Neural progenitor cell (in vitro differentiated cells): Measurements from ENCODE around the gene SPANXN2. TPM values are rescaled to one million over a fixed set of nuclear protein-coding genes. Genes with fewer than 3 reads are reported as not detected.

ENCODE experiments used
- DNase-seq: peaks from one replicate; pipeline ENCODE4 v3.0.0-alpha.2; 2016; ENCODE audit warnings: low spot score
- H2AFZ ChIP-seq: fragments of 200-600 bp; sonication (generic); replicated peaks from 2 replicates; pipeline ENCODE4 v1.6.1; 2016; ENCODE audit warnings: antibody characterized with exemption
- H3F3A ChIP-seq: fragments of 200-600 bp; sonication (generic); 2 replicates; pipeline ENCODE4 v1.6.1; 2016; ENCODE audit warnings: antibody characterized with exemption, low read depth
- H3K27ac ChIP-seq: fragments of 200-600 bp; sonication (generic); 2 replicates; pipeline ENCODE4 v1.5.1; 2016; ENCODE audit warnings: mild to moderate bottlenecking
- H3K27me3 ChIP-seq: fragments of 200-600 bp; sonication (generic); 2 replicates; pipeline ENCODE4 v1.6.1; 2016; ENCODE audit warnings: mild to moderate bottlenecking, moderate library complexity
- H3K36me3 ChIP-seq: fragments of 200-600 bp; sonication (generic); 2 replicates; pipeline ENCODE4 v1.5.1; 2016
- H3K4me1 ChIP-seq: fragments of 200-600 bp; sonication (generic); 2 replicates; pipeline ENCODE4 v1.6.1; 2016; ENCODE audit warnings: mixed run types
- H3K4me2 ChIP-seq: fragments of 200-600 bp; sonication (generic); 2 replicates; pipeline ENCODE4 v1.6.1; 2016
- H3K4me3 ChIP-seq: fragments of 200-600 bp; sonication (generic); 2 replicates; pipeline ENCODE4 v1.5.1; 2016
- H3K79me2 ChIP-seq: fragments of 200-600 bp; sonication (generic); 2 replicates; pipeline ENCODE4 v1.6.1; 2016; ENCODE audit warnings: low read depth
- H3K9ac ChIP-seq: fragments of 200-600 bp; sonication (generic); 2 replicates; pipeline ENCODE4 v1.6.1; 2016
- H3K9me3 ChIP-seq: fragments of 200-600 bp; sonication (generic); 2 replicates; pipeline ENCODE4 v1.5.1; 2016; ENCODE audit warnings: low read depth
- H4K20me1 ChIP-seq: fragments of 200-600 bp; sonication (generic); 2 replicates; pipeline ENCODE4 v1.6.1; 2016; ENCODE audit warnings: low read depth
- H3K27ac Mint-ChIP-seq: 3 replicates; pipeline ENCODE4 v1.8.0; 2021; ENCODE audit warnings: mixed read lengths
- H3K27me3 Mint-ChIP-seq: 2 replicates; pipeline ENCODE4 v1.8.0; 2022; ENCODE audit warnings: low read depth, mild to moderate bottlenecking, inconsistent platforms, moderate library complexity, mixed read lengths; ENCODE audit not compliant: insufficient read depth
- H3K36me3 Mint-ChIP-seq: 3 replicates; pipeline ENCODE4 v1.8.0; 2021; ENCODE audit warnings: mixed read lengths
- H3K4me1 Mint-ChIP-seq: 3 replicates; pipeline ENCODE4 v1.8.0; 2021; ENCODE audit warnings: mixed read lengths
- H3K4me3 Mint-ChIP-seq: 3 replicates; pipeline ENCODE4 v1.8.0; 2021; ENCODE audit warnings: mild to moderate bottlenecking, moderate library complexity, mixed read lengths
- H3K9me3 Mint-ChIP-seq: 3 replicates; pipeline ENCODE4 v1.8.0; 2020; ENCODE audit warnings: mixed read lengths
- EZH2 ChIP-seq: fragments of 200-600 bp; sonication (generic); IDR thresholded peaks from 2 replicates; pipeline ENCODE4 v1.6.1; 2017; ENCODE audit warnings: antibody characterized with exemption, mild to moderate bottlenecking, moderate library complexity
- EZH2phosphoT487 ChIP-seq: fragments of 200-600 bp; sonication (generic); IDR thresholded peaks from 2 replicates; pipeline ENCODE4 v1.6.1; 2017; ENCODE audit warnings: antibody characterized with exemption
- total RNA-seq: library from RNA; depleted of rRNA; stranded (reverse); fragments of >200 nt; gene quantifications from 2 replicates; pipeline ENCODE4 v1.2.3, GENCODE V29; 2015; ENCODE audit warnings: low replicate concordance
- TF ChIP-seq, protein P1 (sequence below): fragments of 200-600 bp; sonication (generic); IDR thresholded peaks from 2 replicates; pipeline ENCODE4 v1.5.1; 2017; ENCODE audit warnings: antibody characterized with exemption, mild to moderate bottlenecking

Gene SPANXN2
- total RNA-seq, 1 donor from 2014 or later, result not detected

DNA sequence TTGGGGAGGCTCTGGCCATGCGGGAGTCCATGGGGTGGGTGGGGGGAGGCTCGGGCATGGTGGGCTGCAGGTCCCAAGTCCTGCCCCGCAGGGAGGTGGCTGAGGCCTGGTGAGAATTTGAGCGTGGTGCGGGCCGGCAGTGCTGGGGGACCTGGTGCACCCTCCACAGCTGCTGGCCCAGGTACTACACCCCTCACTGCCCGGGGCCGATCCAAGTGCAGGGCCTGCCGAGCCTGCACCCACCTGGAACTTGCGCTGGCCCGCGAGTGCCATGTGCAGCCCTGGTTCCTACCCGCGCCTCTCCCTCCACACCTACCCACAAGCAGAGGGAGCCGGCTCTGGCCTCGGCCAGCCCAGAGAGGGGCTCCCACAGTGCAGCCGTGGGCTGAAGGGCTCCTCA is 5.7 kb upstream of the SPANXN2 start:
- Histone ChIP-seq H3K27ac (no peak overlapping the region), H3K79me2 (no peaks in the 10 kb centered on the region), H3K4me2 (no peak overlapping the region), H4K20me1 (no peaks in the 10 kb centered on the region), H3K4me3 (no peak overlapping the region), H3K36me3 (no peaks in the 10 kb centered on the region), H3K9ac (no peak overlapping the region), H3K9me3 (no peaks in the 10 kb centered on the region), H3K27me3 (no peaks in the 10 kb centered on the region), H2AFZ (no peak overlapping the region), H3K4me1 (no peaks in the 10 kb centered on the region), H3F3A (no peaks in the 10 kb centered on the region)
- Mint-ChIP-seq H3K4me3 (no peak overlapping the region), H3K27ac (no peak overlapping the region), H3K4me1 (no peaks in the 10 kb centered on the region), H3K9me3 (peaks cover 14% of the 10 kb centered on the region), H3K27me3 (peaks cover 2% of the 10 kb centered on the region), H3K36me3 (no peaks in the 10 kb centered on the region)
- DNase-seq, result no peak
- no peak for TF ChIP-seq EZH2
- TF ChIP-seq, protein P1, sequence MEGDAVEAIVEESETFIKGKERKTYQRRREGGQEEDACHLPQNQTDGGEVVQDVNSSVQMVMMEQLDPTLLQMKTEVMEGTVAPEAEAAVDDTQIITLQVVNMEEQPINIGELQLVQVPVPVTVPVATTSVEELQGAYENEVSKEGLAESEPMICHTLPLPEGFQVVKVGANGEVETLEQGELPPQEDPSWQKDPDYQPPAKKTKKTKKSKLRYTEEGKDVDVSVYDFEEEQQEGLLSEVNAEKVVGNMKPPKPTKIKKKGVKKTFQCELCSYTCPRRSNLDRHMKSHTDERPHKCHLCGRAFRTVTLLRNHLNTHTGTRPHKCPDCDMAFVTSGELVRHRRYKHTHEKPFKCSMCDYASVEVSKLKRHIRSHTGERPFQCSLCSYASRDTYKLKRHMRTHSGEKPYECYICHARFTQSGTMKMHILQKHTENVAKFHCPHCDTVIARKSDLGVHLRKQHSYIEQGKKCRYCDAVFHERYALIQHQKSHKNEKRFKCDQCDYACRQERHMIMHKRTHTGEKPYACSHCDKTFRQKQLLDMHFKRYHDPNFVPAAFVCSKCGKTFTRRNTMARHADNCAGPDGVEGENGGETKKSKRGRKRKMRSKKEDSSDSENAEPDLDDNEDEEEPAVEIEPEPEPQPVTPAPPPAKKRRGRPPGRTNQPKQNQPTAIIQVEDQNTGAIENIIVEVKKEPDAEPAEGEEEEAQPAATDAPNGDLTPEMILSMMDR, result no peak
- no peak for TF ChIP-seq EZH2phosphoT487

DNA sequence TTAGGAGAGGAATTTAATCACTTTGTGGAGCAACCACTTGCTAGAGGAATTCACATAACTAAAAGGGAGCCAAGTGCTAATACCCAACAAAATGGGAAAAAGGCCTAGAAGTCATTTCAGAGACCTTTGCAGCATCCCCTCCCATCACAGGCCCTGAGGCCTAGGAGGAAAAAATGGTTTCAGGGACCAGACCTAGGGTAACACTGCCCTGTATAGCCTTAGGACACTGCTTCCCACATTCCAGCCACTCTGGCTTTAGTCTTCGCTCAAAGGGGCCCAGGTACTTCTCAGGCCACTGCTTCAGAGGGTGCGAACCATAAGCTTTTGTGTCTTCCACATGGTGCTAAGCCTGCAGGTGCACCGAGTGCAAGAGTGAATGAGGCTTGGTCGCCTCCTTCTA is 19.1 kb downstream of the SPANXN2 start:
- no peak overlapping the region for H3K9ac ChIP-seq
- H3K36me3 ChIP-seq, result no peaks in the 10 kb centered on the region
- Mint-ChIP-seq H3K4me1 (no peaks in the 10 kb centered on the region), H3K27me3 (no peaks in the 10 kb centered on the region), H3K36me3 (no peaks in the 10 kb centered on the region), H3K9me3 (peaks cover 25% of the 10 kb centered on the region), H3K27ac (no peak overlapping the region), H3K4me3 (no peak overlapping the region)
- H2AFZ ChIP-seq, result no peak overlapping the region
- TF ChIP-seq, protein P1, result no peak
- TF ChIP-seq EZH2 (no peak), EZH2phosphoT487 (no peak)
- no peaks in the 10 kb centered on the region for H3K27me3 ChIP-seq
- H3K4me1 ChIP-seq, result no peaks in the 10 kb centered on the region
- no peak overlapping the region for H3K4me2 ChIP-seq
- no peak for DNase-seq
- no peak overlapping the region for H3K27ac ChIP-seq
- H3K79me2 ChIP-seq, result no peaks in the 10 kb centered on the region
- H3K9me3 ChIP-seq, result peaks cover 4% of the 10 kb centered on the region
- no peaks in the 10 kb centered on the region for H3F3A ChIP-seq
- H4K20me1 ChIP-seq, result no peaks in the 10 kb centered on the region
- no peak overlapping the region for H3K4me3 ChIP-seq

DNA sequence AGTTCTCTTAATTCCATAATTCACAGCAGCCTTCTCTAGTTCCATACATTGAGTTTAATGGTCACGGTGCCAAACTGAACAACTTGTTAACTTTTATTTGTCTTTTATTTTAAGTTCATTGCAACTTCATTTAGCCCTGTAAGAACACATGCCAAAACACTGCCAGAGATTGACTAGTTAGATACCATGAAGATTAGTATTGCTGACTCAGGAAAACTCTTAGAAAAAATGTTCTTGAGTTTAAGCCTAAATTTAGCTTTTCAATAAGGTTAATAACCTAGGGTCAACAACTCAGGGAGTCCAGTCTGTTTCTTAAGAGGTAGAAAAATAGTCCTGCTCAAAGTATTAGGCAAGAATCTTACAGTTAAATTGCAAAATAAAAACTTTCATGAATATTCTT is 25.7 kb downstream of the SPANXN2 start:
- no peak overlapping the region for H3K4me2 ChIP-seq
- DNase-seq, result no peak
- H3K27me3 ChIP-seq, result no peaks in the 10 kb centered on the region

More for the DNA sequence above, 25.7 kb downstream of the SPANXN2 start:
- Histone ChIP-seq H3K9me3 (peaks cover 3% of the 10 kb centered on the region), H3F3A (no peaks in the 10 kb centered on the region), H3K79me2 (no peaks in the 10 kb centered on the region), H3K4me3 (no peak overlapping the region), H3K36me3 (no peaks in the 10 kb centered on the region), H3K27ac (no peak overlapping the region), H4K20me1 (no peaks in the 10 kb centered on the region), H3K4me1 (no peaks in the 10 kb centered on the region), H3K9ac (no peak overlapping the region), H2AFZ (no peak overlapping the region)
- Mint-ChIP-seq H3K9me3 (no peaks in the 10 kb centered on the region), H3K27me3 (no peaks in the 10 kb centered on the region), H3K27ac (no peak overlapping the region), H3K4me3 (no peak overlapping the region), H3K36me3 (no peaks in the 10 kb centered on the region), H3K4me1 (no peaks in the 10 kb centered on the region)
- no peak for TF ChIP-seq EZH2phosphoT487
- TF ChIP-seq, protein P1, result no peak
- no peak for TF ChIP-seq EZH2
